HG03354 (cell line): ENCODE results near the gene DNASE1L2.

Source experiments
- ATAC-seq: cut with Tn5 transposase; IDR thresholded peaks from one replicate; pipeline ENCODE4 v1.9.1; 2021; ENCODE audit warnings: mild to moderate bottlenecking; ENCODE audit not compliant: unreplicated experiment, poor library complexity, severe bottlenecking

Gene DNASE1L2

DNA sequence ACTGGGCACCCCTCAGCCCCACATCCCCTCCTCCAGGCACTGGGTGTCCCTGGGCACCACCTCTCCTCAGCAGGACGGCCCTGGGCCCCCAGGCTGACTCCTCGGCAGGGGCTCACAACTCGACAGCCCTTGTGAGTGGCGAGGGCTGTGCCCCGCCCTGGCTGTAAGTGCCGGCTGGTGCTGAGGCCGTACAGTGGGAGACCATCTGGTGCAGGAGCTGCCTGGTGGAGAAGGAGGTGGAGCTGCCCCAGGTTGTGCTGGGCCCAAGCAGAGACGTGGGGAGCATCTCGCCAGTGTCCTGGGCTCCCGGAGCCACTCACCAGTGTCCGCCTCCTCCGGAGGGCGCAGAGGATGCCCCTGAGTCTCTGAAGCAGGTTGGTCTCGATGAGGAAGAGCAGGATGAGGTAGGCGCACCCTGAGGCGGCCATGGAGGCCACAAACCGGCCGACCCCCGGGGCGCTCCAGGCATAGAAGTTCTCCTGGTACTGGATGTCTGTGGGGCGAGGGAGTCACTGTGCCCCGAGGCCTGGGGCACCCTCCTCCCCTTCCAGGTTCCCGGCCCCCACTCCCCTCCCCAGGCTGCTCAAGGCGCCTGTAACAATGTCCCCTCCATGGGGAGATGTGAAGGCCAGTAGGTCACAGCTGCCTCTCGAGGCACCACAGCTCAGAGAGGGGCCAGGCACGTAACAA, 46.8 kb downstream of the DNASE1L2 start:
- ATAC-seq: no peak

DNA sequence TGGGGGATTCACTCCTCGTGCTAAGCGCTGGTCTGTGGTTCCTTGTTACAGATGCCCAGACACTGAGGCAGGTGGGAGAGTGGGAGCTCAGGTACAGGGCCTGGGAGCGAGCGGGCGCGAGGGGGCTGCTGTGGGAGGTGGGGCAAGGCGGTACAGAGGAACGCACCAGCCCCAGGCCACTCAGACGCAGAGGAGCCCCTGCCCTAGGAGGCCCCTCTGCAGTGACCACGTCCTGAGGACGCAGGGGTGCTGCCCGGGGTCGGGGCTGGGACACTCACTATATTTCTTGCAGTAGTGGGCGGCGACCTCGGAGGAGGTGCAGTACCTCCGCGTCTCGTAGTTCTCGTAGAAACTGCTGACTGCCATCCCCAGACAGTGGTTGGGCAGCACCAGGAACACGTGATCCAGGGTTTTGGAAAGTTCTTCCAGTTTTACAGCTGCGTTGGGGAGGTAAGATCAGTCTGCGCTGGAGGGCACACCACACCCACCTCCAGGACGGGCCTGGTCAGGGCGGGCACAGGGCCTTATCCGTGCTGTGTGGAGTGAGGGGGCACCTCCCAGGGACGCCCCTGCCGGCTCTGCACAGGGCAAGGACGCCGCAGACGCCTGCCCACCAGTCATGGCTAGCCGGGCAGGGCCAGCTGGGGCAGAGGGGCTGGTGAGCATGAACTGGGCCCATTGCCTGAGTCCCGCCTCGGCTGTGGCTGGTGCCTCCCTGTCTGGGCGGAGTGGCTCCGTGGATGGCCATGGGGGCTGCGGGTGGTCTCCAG, 47.9 kb downstream of the DNASE1L2 start:
- no peak for ATAC-seq

DNA sequence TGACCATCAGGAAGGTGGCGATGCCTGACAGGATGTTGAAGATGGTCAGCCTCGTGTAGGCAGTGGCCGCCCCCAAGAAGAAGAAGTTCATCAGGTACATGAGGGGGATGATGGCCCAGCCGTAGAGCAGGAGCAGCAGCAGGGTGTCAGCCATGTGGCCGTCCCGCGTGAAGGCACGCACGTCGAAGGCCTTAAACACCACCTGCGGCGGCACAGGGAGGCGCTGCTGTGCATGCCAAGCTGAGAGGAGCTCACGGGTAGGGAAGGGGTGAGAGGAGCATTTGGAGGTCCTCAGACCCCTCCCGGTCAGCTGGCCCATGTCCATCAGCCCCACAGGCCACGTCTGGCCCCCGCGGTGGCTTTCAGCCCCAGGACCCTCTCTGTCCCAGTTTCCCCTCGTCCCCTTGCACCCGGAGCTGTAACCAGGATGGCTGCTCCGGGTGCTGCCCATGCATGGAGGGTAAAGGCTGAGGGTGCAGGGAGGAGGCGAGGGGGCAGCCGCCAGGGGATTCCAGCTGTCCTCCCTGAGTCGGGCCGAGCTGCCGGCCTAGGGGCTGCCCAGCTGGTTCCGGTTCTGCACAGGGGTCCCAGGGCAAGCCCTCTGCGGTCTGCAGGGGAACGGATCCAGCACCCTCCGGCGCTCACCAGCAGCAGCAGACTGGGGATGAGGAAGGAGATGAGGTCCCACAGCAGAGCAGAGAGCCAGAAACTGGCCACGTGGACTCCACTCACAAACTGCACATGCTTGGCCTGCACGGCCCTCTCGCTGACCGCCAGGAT, 48.7 kb downstream of the DNASE1L2 start:
- no peak for ATAC-seq

DNA sequence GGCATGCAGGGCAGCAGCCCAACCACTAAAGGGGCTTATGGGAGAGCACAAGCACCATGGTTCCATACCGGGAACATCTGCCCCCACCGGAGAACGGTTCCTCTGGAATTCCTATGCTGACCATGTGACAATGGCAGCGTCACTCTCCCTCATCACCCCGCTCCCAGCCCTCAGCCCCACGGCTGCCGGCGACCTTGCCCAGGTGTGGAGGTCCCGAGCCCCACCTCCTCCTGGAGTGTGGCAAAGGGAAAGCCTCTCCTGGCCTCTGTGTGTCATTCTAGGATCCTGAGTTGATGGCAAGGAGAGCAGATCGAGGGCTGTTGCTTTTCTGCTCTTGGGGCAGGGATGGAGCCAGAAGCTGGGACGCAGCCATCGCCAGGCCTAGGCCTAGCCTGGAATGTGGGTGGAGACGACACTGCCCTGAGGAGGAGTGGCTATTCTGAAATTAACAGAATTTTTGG, 49.5 kb downstream of the DNASE1L2 start:
- no peak for ATAC-seq

DNA sequence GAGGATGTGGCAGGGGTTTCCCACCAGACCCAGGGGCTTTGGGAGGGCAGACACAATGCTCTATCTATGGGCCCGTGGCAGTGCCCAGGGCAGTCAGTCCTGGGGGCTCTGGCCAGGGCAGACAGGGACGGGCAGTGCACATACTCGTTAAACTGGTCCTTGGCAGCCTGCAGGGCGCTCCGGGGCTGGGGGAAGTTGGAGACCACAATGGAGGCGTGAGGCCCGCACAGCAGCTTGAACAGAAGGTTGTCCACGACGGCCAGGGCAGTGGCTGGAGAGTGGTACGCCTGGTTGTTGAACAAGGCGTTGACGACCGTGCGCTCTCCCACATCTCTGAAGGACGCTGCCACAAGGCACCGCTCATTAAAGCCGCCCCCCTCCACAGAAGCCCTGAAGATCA, 50.3 kb downstream of the DNASE1L2 start:
- no peak for ATAC-seq

DNA sequence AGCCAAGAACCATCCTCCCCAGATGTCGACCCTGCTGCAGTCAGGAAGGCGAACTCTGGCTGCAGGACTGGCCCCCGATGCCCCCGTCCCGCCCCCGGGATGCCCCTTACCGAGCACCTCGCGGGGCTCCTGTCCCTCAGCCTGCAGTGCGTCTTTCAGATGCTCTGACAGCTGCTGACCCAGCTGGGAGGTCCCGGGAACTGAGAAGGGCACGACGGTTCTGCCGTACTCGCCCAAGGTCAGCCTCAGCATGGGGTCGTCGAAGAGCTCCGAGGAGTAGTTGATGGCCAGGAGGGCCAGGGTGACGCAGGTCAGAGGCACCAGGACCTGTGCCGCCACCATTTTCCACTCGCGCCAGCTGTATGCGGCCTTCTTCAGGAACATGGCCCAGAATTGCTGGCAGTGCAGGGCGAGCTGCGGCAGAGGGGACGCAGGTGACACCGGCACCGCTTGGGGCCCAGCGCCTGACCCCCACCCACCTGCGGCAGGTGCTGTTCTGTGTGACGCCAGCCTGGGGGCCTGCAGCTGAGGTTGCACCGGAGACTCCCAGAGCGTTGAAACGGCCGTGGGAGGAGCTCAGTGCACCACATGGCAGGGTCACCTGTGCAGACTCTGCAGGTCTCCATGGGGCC, 51.8 kb downstream of the DNASE1L2 start:
- ATAC-seq: no peak
